Measurements from ENCODE around the gene CENPU.

DNA sequence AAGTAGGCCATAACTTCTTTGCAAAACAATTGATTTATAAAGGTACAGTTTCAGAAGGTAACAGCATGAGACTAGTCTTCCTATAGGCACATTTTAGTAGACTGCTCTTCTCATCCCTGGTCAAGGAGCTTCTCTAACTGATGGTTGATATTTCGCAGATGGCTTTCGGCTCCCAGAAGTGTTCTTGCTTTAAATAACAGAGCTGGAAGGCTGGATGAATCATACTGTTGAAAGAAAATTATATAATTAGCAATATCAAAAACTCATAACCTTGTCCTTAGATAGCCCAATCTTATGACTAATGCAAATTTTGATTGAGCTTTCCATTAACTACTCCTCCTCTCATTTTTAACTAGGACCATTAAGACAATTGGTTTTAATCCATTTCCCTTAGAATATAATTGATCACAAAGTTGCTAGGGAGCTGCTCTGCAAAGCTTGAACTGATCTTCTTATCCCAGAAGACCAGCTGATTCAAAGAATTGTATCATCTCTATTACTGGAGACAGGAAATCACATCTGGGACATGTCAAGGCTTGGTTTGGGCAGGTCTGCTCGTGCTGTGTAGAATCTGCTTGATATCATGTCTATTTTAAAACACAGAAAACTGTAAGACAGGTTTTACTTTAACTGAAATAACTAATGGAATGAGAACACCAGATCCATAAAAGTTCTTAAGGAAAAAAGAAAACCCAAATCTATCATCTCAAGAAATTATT, 38.6 kb downstream of the CENPU start:
- TF ChIP-seq HOXA7 (CRISPR knock-in tag; IDR thresholded peaks at IDR 0.05; ENCODE audit: borderline replicate concordance) (no peak), ZBTB20 (tag by site-specific recombination; IDR thresholded peaks at IDR 0.05) (no peak), YY1 (tag by site-specific recombination; IDR thresholded peaks at IDR 0.05) (no peak), PRDM1 (tag by site-specific recombination; IDR thresholded peaks at IDR 0.05) (no peak)
- TF ChIP-seq, protein P1, sequence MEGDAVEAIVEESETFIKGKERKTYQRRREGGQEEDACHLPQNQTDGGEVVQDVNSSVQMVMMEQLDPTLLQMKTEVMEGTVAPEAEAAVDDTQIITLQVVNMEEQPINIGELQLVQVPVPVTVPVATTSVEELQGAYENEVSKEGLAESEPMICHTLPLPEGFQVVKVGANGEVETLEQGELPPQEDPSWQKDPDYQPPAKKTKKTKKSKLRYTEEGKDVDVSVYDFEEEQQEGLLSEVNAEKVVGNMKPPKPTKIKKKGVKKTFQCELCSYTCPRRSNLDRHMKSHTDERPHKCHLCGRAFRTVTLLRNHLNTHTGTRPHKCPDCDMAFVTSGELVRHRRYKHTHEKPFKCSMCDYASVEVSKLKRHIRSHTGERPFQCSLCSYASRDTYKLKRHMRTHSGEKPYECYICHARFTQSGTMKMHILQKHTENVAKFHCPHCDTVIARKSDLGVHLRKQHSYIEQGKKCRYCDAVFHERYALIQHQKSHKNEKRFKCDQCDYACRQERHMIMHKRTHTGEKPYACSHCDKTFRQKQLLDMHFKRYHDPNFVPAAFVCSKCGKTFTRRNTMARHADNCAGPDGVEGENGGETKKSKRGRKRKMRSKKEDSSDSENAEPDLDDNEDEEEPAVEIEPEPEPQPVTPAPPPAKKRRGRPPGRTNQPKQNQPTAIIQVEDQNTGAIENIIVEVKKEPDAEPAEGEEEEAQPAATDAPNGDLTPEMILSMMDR (tag by site-specific recombination; IDR thresholded peaks at IDR 0.05) = no peak
- TF ChIP-seq, protein P2, sequence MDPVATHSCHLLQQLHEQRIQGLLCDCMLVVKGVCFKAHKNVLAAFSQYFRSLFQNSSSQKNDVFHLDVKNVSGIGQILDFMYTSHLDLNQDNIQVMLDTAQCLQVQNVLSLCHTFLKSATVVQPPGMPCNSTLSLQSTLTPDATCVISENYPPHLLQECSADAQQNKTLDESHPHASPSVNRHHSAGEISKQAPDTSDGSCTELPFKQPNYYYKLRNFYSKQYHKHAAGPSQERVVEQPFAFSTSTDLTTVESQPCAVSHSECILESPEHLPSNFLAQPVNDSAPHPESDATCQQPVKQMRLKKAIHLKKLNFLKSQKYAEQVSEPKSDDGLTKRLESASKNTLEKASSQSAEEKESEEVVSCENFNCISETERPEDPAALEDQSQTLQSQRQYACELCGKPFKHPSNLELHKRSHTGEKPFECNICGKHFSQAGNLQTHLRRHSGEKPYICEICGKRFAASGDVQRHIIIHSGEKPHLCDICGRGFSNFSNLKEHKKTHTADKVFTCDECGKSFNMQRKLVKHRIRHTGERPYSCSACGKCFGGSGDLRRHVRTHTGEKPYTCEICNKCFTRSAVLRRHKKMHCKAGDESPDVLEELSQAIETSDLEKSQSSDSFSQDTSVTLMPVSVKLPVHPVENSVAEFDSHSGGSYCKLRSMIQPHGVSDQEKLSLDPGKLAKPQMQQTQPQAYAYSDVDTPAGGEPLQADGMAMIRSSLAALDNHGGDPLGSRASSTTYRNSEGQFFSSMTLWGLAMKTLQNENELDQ (tag by site-specific recombination; IDR thresholded peaks at IDR 0.05; ENCODE audit: low read depth) = no peak
- TF ChIP-seq, protein P3, sequence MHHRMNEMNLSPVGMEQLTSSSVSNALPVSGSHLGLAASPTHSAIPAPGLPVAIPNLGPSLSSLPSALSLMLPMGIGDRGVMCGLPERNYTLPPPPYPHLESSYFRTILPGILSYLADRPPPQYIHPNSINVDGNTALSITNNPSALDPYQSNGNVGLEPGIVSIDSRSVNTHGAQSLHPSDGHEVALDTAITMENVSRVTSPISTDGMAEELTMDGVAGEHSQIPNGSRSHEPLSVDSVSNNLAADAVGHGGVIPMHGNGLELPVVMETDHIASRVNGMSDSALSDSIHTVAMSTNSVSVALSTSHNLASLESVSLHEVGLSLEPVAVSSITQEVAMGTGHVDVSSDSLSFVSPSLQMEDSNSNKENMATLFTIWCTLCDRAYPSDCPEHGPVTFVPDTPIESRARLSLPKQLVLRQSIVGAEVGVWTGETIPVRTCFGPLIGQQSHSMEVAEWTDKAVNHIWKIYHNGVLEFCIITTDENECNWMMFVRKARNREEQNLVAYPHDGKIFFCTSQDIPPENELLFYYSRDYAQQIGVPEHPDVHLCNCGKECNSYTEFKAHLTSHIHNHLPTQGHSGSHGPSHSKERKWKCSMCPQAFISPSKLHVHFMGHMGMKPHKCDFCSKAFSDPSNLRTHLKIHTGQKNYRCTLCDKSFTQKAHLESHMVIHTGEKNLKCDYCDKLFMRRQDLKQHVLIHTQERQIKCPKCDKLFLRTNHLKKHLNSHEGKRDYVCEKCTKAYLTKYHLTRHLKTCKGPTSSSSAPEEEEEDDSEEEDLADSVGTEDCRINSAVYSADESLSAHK (tag by site-specific recombination; IDR thresholded peaks at IDR 0.05) = no peak

All from HEK293 (cell line).